ENCODE data around the gene GABPA. TPM values are rescaled to one million over a fixed set of nuclear protein-coding genes. Genes with fewer than 3 reads are reported as not detected.

Gene GABPA
- total RNA-seq, 1 donor from 2014 or later: 25.6 TPM

- Mint-ChIP-seq H3K4me3 (no peak overlapping the region), H3K9me3 (no peaks in the 10 kb centered on the region), H3K4me1 (peaks cover 4% of the 10 kb centered on the region), H3K36me3 (ENCODE audit: low read depth) (no peaks in the 10 kb centered on the region), H3K27ac (no peak overlapping the region), H3K27me3 (peaks cover 10% of the 10 kb centered on the region)
- no peak for DNase-seq
- intact Hi-C loops (cut with micrococcal nuclease): loop anchor here (10.0 kb wide), 1 partner anchor 368 kb away; the partner anchor contains the start of gene APP
Observed at GRCh38 chr21:25807191-25807590, 72.4 kb downstream of the GABPA start.

DNA sequence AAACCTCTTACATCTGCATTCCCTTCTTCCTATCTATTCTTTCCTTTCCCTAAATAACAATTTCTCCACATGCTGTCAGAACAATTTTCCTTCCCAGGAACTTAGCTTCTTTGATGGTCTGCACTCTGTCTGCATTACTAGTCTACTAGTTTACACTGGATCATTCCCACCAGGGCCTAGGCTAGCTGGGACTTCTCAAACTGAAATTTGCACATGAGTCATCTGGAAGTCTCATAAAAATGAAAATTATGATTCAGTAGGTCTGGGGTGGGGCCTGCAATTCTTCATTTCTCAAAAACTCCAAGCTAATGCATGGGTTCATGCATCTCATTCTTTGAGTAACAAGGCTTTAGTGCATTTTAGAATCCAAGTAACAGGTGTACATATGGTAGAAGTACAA is 74.2 kb downstream of the GABPA start:
- Mint-ChIP-seq H3K36me3 (ENCODE audit: low read depth) (no peaks in the 10 kb centered on the region), H3K27ac (no peak overlapping the region), H3K9me3 (no peaks in the 10 kb centered on the region), H3K27me3 (peaks cover 2% of the 10 kb centered on the region), H3K4me3 (no peak overlapping the region), H3K4me1 (peaks cover 4% of the 10 kb centered on the region)
- DNase-seq: no peak
- intact Hi-C loops (cut with micrococcal nuclease): loop anchor here (10.0 kb wide), 1 partner anchor 366 kb away; the partner anchor contains the start of gene APP

DNA sequence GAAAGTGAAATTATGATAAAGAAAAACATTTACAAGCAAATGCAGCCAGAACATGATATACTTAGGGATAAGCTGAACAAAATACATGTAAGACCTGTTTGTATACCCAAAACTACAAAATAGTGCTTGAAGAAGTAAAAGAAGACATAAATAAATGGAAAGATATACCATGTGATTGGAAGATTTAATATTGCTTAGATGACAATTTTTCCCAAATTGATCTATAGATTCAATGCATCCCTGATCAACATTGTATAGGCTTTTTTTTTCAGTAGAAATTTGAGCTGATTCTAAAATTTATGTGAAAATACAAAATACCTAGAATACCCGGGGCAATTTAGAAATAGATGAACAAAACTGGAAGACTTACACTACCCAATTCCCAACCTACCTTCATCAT is 76.4 kb downstream of the GABPA start:
- H3K4me1 Mint-ChIP-seq: peaks cover 4% of the 10 kb centered on the region
- no peaks in the 10 kb centered on the region for H3K36me3 Mint-ChIP-seq (ENCODE audit: low read depth)
- intact Hi-C loops (cut with micrococcal nuclease): no loop called here
- no peaks in the 10 kb centered on the region for H3K9me3 Mint-ChIP-seq
- H3K27ac Mint-ChIP-seq: no peak overlapping the region
- H3K27me3 Mint-ChIP-seq: no peaks in the 10 kb centered on the region
- no peak overlapping the region for H3K4me3 Mint-ChIP-seq
- DNase-seq: no peak

DNA sequence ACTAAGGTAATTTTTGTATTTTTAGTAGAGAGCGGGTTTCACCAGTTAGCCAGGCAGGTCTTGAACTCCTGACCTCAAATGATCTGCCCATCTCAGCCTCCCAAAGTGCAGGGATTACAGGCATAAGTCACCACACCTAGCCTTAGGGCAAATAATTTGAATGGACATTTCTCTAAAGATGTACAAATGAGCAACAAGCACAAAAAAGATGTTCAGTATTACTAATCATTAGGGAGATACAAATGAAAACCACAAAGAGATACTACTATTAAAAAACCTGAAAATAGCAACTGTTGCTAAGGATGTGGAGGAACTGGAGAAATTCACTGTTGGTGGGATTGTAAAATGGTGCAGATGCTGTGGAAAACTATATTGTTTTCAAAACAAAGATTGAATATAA is 79.1 kb downstream of the GABPA start:
- intact Hi-C loops (cut with micrococcal nuclease): no loop called here
- H3K27ac Mint-ChIP-seq: no peak overlapping the region
- peaks cover 3% of the 10 kb centered on the region for H3K27me3 Mint-ChIP-seq
- H3K4me1 Mint-ChIP-seq: peaks cover 4% of the 10 kb centered on the region
- H3K9me3 Mint-ChIP-seq: no peaks in the 10 kb centered on the region
- no peak overlapping the region for H3K4me3 Mint-ChIP-seq
- DNase-seq: no peak
- no peaks in the 10 kb centered on the region for H3K36me3 Mint-ChIP-seq (ENCODE audit: low read depth)

DNA sequence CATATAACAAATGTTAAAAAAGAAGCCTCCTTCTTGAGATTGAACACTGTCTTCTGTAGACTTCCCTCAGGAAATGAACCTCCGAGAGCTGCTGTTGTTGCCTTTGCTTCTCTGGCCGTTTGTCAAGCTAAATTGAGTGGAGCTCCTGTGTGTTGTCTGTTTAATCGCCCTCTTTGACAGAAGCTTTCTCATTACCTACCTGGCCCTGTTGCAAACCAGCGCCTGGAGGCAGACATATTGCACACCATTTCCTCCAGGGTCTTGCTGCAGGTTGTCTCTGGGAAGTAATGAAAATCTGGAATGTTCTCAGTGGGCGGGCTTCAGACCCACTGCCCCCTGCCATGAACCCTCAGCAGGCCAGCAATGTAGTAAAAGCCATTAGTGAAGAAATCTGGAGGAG is 83.3 kb downstream of the GABPA start:
- Mint-ChIP-seq H3K4me3 (no peak overlapping the region), H3K9me3 (no peaks in the 10 kb centered on the region), H3K4me1 (peaks cover 1% of the 10 kb centered on the region), H3K27me3 (peaks cover 3% of the 10 kb centered on the region), H3K27ac (no peak overlapping the region), H3K36me3 (ENCODE audit: low read depth) (no peaks in the 10 kb centered on the region)
- intact Hi-C loops (cut with micrococcal nuclease): no loop called here
- DNase-seq: no peak

GRCh38 chr21:25818551-25818950 is 83.8 kb downstream of the GABPA start:
- Mint-ChIP-seq H3K36me3 (ENCODE audit: low read depth) (no peaks in the 10 kb centered on the region), H3K27me3 (peaks cover 3% of the 10 kb centered on the region), H3K4me3 (no peak overlapping the region), H3K27ac (no peak overlapping the region), H3K4me1 (peaks cover 1% of the 10 kb centered on the region), H3K9me3 (no peaks in the 10 kb centered on the region)
- no peak for DNase-seq
- intact Hi-C loops (cut with micrococcal nuclease): no loop called here

Other genes with a start within 250 kb of the GABPA start
- gene MRPL39, start 127.5 kb upstream of the GABPA start, total RNA-seq: 63.2 and 66.0 TPM in 2 replicates
- gene JAM2, start 95.7 kb upstream of the GABPA start, total RNA-seq: 0.33 and 0.36 TPM in 2 replicates
- gene ATP5PF, start 68 bp upstream of the GABPA start, total RNA-seq: 174 TPM in 2 replicates

All from activated CD4-positive, alpha-beta T cell treated with anti-CD3 and anti-CD28 coated beads, Interleukin-2, amount 10 ng/mL, durations not matched to agents 24 days and 14 days (primary cell).